K562 (cell line): ENCODE measurements around the gene RGS3. TPM values are rescaled to one million over a fixed set of nuclear protein-coding genes. Genes with fewer than 3 reads are reported as not detected.

Experiments used
- KDM4B ChIP-seq, 2 experiments: fragments of 450-650 bp in 1 of 2; sonication (generic) in 1 of 2; IDR thresholded peaks; 2 replicates each; pipeline ENCODE4 v1.6.1; 2016 to 2017; ENCODE audit warnings: borderline replicate concordance in 2 of 2, antibody characterized with exemption in 1 of 2, low read depth in 1 of 2, mild to moderate bottlenecking in 1 of 2
- PML ChIP-seq: IDR thresholded peaks from 2 replicates; pipeline ENCODE4 v1.6.1; 2012; ENCODE audit warnings: low read length, inconsistent platforms
- POLR2AphosphoS5 ChIP-seq: IDR thresholded peaks from 2 replicates; pipeline ENCODE4 v1.6.1; 2011; ENCODE audit warnings: mild to moderate bottlenecking, low read depth, low read length, moderate library complexity; ENCODE audit not compliant: control insufficient read depth, insufficient read depth
- RBM25 ChIP-seq: fragments of 200-400 bp; formaldehyde crosslinking; IDR thresholded peaks from 2 replicates; pipeline ENCODE4 v1.6.1; 2018; ENCODE audit warnings: low read length, low read depth, moderate library complexity; ENCODE audit not compliant: severe bottlenecking
- TARDBP ChIP-seq: fragments of 450-650 bp; IDR thresholded peaks from 2 replicates; pipeline ENCODE4 v1.6.1; 2016
- TBP ChIP-seq: optimal IDR thresholded peaks from 2 replicates; pipeline ENCODE3; 2011; ENCODE audit warnings: low read depth, low read length, improper control_type of control experiment
- ZNF644 ChIP-seq: fragments of 200-800 bp; sonication (Bioruptor generic); IDR thresholded peaks from 2 replicates; pipeline ENCODE4 v1.6.1; 2016; ENCODE audit warnings: low read depth, missing genetic modification characterization, missing compliant biosample characterization
- polyA plus RNA-seq, 8 experiments: library from polyadenylated mRNA; depleted of rRNA in 4 of 8; stranded (reverse) in 5 of 8; unstranded in 3 of 8; fragments of >200 nt; fragmentation: Nextera tagmentation in 2 of 8; fragmentation: Illumina TruSeq in 1 of 8; extraction: Ambion mirVana in 2 of 8; extraction: Trizol in 1 of 8; gene quantifications; 2 replicates each; pipeline versions ENCODE4 v1.2.1 to v1.2.3, GENCODE V29; 2011 to 2014; ENCODE audit warnings: inconsistent platforms in 1 of 8, missing spikeins in 1 of 8
- total RNA-seq, 7 experiments: library from RNA; depleted of rRNA in 6 of 7; stranded (reverse); fragments of >200 nt in 6 of 7; fragmentation: Illumina TruSeq in 2 of 7; extraction: Trizol in 2 of 7; gene quantifications; 2 replicates each; pipeline versions ENCODE4 v1.2.1 to v1.2.3, GENCODE V29; 2011 to 2021; ENCODE audit warnings: low replicate concordance in 1 of 7
- TF ChIP-seq, protein P1 (sequence below), 2 experiments: fragments of 450-650 bp; formaldehyde crosslinking in 1 of 2; IDR thresholded peaks; 2 replicates each; pipeline versions ENCODE4 v1.4.0 to v1.6.1; 2014 to 2020; ENCODE audit warnings: mild to moderate bottlenecking in 2 of 2, borderline replicate concordance in 1 of 2, low read depth in 1 of 2
- TF ChIP-seq, protein P2 (sequence below): fragments of 250-450 bp; sonication (Bioruptor Pico); IDR thresholded peaks from 2 replicates; pipeline ENCODE4 v1.6.1; 2021; ENCODE audit warnings: mild to moderate bottlenecking
- TF ChIP-seq, protein P3 (sequence below), 2 experiments: fragments of 450-650 bp; IDR thresholded peaks; 2 replicates each; pipeline ENCODE4 v1.6.1; 2016
- TF ChIP-seq, protein P4 (sequence below): fragments of 250-450 bp; sonication (Bioruptor Pico); IDR thresholded peaks from 2 replicates; pipeline ENCODE4 v1.4.0; 2020; ENCODE audit warnings: mild to moderate bottlenecking, moderate library complexity
- TF ChIP-seq, protein P5 (sequence below): fragments of 450-650 bp; IDR thresholded peaks from 2 replicates; pipeline ENCODE4 v1.6.1; 2018; ENCODE audit warnings: mild to moderate bottlenecking, low read depth; ENCODE audit not compliant: partially characterized antibody
- TF ChIP-seq, protein P6 (sequence below): fragments of 450-650 bp; IDR thresholded peaks from 2 replicates; pipeline ENCODE4 v1.6.1; 2016; ENCODE audit warnings: low read depth, mild to moderate bottlenecking, moderate library complexity

Gene RGS3
- total and polyA plus RNA-seq, 9 of the 15 experiments (the other 6 are each of a cell fraction or from before 2014, with no cell fraction given): 0.08 to 2.9 (median 0.95) TPM

DNA sequence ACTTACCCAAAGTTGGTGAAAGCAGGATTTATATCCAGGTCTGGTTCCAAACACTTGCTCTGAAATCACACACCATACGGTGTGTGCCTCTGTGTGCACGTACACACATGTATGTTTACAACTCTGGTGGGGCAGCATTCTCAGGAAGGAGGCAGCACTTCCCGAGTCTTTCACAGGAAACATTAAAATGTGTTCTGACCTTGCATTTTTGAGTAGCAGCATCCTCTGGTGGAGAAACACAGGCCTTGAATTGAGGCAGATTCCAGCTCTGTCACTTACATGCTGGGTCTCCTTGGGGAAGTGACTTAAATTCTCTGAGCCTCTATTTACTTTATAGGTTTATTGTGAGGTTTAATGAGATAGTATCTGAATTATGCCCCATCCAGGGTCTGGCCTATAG is 126.4 kb downstream of the RGS3 start (continued):
- TF ChIP-seq, protein P1, sequence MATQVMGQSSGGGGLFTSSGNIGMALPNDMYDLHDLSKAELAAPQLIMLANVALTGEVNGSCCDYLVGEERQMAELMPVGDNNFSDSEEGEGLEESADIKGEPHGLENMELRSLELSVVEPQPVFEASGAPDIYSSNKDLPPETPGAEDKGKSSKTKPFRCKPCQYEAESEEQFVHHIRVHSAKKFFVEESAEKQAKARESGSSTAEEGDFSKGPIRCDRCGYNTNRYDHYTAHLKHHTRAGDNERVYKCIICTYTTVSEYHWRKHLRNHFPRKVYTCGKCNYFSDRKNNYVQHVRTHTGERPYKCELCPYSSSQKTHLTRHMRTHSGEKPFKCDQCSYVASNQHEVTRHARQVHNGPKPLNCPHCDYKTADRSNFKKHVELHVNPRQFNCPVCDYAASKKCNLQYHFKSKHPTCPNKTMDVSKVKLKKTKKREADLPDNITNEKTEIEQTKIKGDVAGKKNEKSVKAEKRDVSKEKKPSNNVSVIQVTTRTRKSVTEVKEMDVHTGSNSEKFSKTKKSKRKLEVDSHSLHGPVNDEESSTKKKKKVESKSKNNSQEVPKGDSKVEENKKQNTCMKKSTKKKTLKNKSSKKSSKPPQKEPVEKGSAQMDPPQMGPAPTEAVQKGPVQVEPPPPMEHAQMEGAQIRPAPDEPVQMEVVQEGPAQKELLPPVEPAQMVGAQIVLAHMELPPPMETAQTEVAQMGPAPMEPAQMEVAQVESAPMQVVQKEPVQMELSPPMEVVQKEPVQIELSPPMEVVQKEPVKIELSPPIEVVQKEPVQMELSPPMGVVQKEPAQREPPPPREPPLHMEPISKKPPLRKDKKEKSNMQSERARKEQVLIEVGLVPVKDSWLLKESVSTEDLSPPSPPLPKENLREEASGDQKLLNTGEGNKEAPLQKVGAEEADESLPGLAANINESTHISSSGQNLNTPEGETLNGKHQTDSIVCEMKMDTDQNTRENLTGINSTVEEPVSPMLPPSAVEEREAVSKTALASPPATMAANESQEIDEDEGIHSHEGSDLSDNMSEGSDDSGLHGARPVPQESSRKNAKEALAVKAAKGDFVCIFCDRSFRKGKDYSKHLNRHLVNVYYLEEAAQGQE (IDR thresholded peaks at IDR 0.05; ENCODE audit: borderline replicate concordance): peak; percentile 69; the same call in 1 of the 2 replicates
- TF ChIP-seq, protein P1 (CRISPR knock-in tag; IDR thresholded peaks at IDR 0.05; ENCODE audit: low read depth): no peak
- TF ChIP-seq TBP: no peak
- TF ChIP-seq, protein P2, sequence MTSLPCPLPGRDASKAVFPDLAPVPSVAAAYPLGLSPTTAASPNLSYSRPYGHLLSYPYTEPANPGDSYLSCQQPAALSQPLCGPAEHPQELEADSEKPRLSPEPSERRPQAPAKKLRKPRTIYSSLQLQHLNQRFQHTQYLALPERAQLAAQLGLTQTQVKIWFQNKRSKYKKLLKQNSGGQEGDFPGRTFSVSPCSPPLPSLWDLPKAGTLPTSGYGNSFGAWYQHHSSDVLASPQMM: no peak
- TF ChIP-seq, protein P3, sequence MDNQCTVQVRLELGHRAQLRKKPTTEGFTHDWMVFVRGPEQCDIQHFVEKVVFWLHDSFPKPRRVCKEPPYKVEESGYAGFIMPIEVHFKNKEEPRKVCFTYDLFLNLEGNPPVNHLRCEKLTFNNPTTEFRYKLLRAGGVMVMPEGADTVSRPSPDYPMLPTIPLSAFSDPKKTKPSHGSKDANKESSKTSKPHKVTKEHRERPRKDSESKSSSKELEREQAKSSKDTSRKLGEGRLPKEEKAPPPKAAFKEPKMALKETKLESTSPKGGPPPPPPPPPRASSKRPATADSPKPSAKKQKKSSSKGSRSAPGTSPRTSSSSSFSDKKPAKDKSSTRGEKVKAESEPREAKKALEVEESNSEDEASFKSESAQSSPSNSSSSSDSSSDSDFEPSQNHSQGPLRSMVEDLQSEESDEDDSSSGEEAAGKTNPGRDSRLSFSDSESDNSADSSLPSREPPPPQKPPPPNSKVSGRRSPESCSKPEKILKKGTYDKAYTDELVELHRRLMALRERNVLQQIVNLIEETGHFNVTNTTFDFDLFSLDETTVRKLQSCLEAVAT (IDR thresholded peaks at IDR 0.05): no peak
- no peak for TF ChIP-seq KDM4B (IDR thresholded peaks at IDR 0.05; ENCODE audit: borderline replicate concordance in 2 of 2, low read depth in 1 of 2)
- TF ChIP-seq, protein P4, sequence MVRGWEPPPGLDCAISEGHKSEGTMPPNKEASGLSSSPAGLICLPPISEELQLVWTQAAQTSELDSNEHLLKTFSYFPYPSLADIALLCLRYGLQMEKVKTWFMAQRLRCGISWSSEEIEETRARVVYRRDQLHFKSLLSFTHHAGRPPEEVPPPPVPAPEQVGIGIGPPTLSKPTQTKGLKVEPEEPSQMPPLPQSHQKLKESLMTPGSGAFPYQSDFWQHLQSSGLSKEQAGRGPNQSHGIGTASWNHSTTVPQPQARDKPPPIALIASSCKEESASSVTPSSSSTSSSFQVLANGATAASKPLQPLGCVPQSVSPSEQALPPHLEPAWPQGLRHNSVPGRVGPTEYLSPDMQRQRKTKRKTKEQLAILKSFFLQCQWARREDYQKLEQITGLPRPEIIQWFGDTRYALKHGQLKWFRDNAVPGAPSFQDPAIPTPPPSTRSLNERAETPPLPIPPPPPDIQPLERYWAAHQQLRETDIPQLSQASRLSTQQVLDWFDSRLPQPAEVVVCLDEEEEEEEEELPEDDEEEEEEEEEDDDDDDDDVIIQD (CRISPR knock-in tag): no peak
- TF ChIP-seq ZNF644: no peak
- TF ChIP-seq RBM25: peak; percentile 69
- TF ChIP-seq, protein P5, sequence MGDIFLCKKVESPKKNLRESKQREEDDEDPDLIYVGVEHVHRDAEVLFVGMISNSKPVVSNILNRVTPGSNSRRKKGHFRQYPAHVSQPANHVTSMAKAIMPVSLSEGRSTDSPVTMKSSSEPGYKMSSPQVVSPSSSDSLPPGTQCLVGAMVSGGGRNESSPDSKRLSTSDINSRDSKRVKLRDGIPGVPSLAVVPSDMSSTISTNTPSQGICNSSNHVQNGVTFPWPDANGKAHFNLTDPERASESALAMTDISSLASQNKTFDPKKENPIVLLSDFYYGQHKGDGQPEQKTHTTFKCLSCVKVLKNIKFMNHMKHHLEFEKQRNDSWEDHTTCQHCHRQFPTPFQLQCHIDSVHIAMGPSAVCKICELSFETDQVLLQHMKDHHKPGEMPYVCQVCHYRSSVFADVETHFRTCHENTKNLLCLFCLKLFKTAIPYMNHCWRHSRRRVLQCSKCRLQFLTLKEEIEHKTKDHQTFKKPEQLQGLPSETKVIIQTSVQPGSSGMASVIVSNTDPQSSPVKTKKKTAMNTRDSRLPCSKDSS: no peak
- no peak for TF ChIP-seq POLR2AphosphoS5
- TF ChIP-seq, protein P6, sequence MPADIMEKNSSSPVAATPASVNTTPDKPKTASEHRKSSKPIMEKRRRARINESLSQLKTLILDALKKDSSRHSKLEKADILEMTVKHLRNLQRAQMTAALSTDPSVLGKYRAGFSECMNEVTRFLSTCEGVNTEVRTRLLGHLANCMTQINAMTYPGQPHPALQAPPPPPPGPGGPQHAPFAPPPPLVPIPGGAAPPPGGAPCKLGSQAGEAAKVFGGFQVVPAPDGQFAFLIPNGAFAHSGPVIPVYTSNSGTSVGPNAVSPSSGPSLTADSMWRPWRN: no peak
- TF ChIP-seq TARDBP: no peak
- TF ChIP-seq PML: no peak
